ENCODE measurements around the gene NHS.

DNA sequence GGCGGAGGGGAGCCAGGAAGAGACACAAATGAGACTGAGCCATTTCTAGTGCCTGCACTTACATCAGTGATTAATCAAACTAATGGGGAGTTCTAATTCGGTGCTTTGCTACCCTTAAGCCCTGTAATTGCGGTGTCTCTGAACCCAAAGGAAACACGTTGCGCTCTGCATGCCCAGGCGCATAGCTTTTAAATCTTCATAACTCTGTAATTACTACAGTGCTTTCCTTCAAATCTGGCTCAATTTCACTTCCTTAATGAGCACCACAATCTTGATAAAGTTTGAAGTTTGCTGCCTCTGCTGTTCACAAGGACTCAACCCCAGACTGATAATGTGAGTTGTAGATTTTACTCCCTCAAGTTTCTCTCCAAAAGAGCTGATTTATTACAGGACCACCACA, 5.7 kb upstream of the NHS start:
- TF ChIP-seq, protein P1, sequence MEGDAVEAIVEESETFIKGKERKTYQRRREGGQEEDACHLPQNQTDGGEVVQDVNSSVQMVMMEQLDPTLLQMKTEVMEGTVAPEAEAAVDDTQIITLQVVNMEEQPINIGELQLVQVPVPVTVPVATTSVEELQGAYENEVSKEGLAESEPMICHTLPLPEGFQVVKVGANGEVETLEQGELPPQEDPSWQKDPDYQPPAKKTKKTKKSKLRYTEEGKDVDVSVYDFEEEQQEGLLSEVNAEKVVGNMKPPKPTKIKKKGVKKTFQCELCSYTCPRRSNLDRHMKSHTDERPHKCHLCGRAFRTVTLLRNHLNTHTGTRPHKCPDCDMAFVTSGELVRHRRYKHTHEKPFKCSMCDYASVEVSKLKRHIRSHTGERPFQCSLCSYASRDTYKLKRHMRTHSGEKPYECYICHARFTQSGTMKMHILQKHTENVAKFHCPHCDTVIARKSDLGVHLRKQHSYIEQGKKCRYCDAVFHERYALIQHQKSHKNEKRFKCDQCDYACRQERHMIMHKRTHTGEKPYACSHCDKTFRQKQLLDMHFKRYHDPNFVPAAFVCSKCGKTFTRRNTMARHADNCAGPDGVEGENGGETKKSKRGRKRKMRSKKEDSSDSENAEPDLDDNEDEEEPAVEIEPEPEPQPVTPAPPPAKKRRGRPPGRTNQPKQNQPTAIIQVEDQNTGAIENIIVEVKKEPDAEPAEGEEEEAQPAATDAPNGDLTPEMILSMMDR (IDR thresholded peaks at IDR 0.05), result no peak
- no peak for TF ChIP-seq POLR2A (IDR thresholded peaks at IDR 0.05)
